Activated T-cell treated with anti-CD3 and anti-CD28 coated beads for 1 hour (primary cell): Measurements from ENCODE around the gene GIMAP2.
"Not testable (repeated sequence)": the region's sequence is repeated elsewhere in the genome, so short reads cannot be mapped to it uniquely, and the experiment has no call there.

Experiments
- DNase-seq: peaks from one replicate; pipeline ENCODE4 v3.0.0-alpha.2; 2020; ENCODE audit warnings: low read depth

Gene GIMAP2

GRCh38 chr7:150685219-150686029 is at the start of gene GIMAP2:
Gene GIMAP2 (plus strand): TSS chr7:150685706. CDS start chr7:150687060, 1,354 bp downstream.
- no peak for DNase-seq

GRCh38 chr7:150641854-150642253 is 43.7 kb upstream of the GIMAP2 start:
- DNase-seq, result no peak

GRCh38 chr7:150642926-150643325 is 42.6 kb upstream of the GIMAP2 start:
- DNase-seq, result no peak

GRCh38 chr7:150645259-150646020 is 40.1 kb upstream of the GIMAP2 start:
- no peak for DNase-seq

- no peak for DNase-seq
These were observed 37.0 kb upstream of the GIMAP2 start for GRCh38 chr7:150648353-150649079.

- no peak for DNase-seq
These were observed 36.5 kb upstream of the GIMAP2 start for GRCh38 chr7:150649080-150649385.

- no peak for DNase-seq
These were observed 30.8 kb upstream of the GIMAP2 start for GRCh38 chr7:150654692-150655091.

GRCh38 chr7:150656047-150656446 is 29.5 kb upstream of the GIMAP2 start:
- DNase-seq, result no peak

- no peak for DNase-seq
These were observed 28.0 kb upstream of the GIMAP2 start for GRCh38 chr7:150657526-150657925.

- DNase-seq, result no peak
These were observed 24.4 kb upstream of the GIMAP2 start for GRCh38 chr7:150660939-150661613.

- not testable (repeated sequence) for DNase-seq
These were observed 22.7 kb upstream of the GIMAP2 start for GRCh38 chr7:150662821-150663220.

GRCh38 chr7:150663802-150664494 is 21.6 kb upstream of the GIMAP2 start:
- no peak for DNase-seq

- no peak for DNase-seq
These were observed 20.3 kb upstream of the GIMAP2 start for GRCh38 chr7:150665089-150665748.

GRCh38 chr7:150665896-150666295 is 19.6 kb upstream of the GIMAP2 start:
- no peak for DNase-seq

GRCh38 chr7:150666412-150666811 is 19.1 kb upstream of the GIMAP2 start:
- DNase-seq, result no peak

GRCh38 chr7:150668472-150668911 is 17.0 kb upstream of the GIMAP2 start:
- DNase-seq, result no peak

GRCh38 chr7:150668977-150669376 is 16.5 kb upstream of the GIMAP2 start:
- no peak for DNase-seq

- not testable (repeated sequence) for DNase-seq
These were observed 13.5 kb upstream of the GIMAP2 start for GRCh38 chr7:150671798-150672585.

- DNase-seq, result no peak
These were observed 9.8 kb upstream of the GIMAP2 start for GRCh38 chr7:150675714-150676113.

GRCh38 chr7:150676276-150676675 is 9.2 kb upstream of the GIMAP2 start:
- DNase-seq, result not testable (repeated sequence)
